Astrocyte of the spinal cord (primary cell): Measurements from ENCODE around the gene SPATS2L.

Source experiments
- DNase-seq: peaks from one replicate; pipeline ENCODE4 v3.0.0; 2011; ENCODE audit warnings: low read depth, low spot score
- H3K4me3 ChIP-seq: 2 replicates; pipeline ENCODE4 v1.5.1; 2011; ENCODE audit warnings: low read depth, mild to moderate bottlenecking, low read length, moderate library complexity
- CTCF ChIP-seq: IDR thresholded peaks from 2 replicates; pipeline ENCODE4 v1.5.1; 2012; ENCODE audit warnings: low read depth, mild to moderate bottlenecking, low read length, inconsistent platforms
- in situ Hi-C: cut with HindIII; loops from 2 replicates; pipeline ENCODE4 v1.10.0; 2017; ENCODE audit warnings: low sequenced_read_pairs

SPATS2L gene

GRCh38 chr2:200356857-200357384 lies 50.4 kb downstream of the SPATS2L start:
- no peak overlapping the region for H3K4me3 ChIP-seq
- peak; percentile 71 for DNase-seq
- no peak for TF ChIP-seq CTCF
- in situ Hi-C loops, result no loop called here

- no peak for DNase-seq
- no peak for TF ChIP-seq CTCF
- H3K4me3 ChIP-seq, result no peak overlapping the region
- in situ Hi-C loops, result no loop called here
These were observed 51.4 kb downstream of the SPATS2L start for GRCh38 chr2:200357845-200358244.

GRCh38 chr2:200359552-200359951 lies 53.1 kb downstream of the SPATS2L start:
- DNase-seq, result no peak
- in situ Hi-C loops, result no loop called here
- TF ChIP-seq CTCF, result no peak
- H3K4me3 ChIP-seq, result no peak overlapping the region

- TF ChIP-seq CTCF, result no peak
- DNase-seq, result no peak
- H3K4me3 ChIP-seq, result no peak overlapping the region
- in situ Hi-C loops, result no loop called here
These were observed 53.9 kb downstream of the SPATS2L start for GRCh38 chr2:200360364-200360763.

GRCh38 chr2:200362202-200362917 lies 55.9 kb downstream of the SPATS2L start:
- TF ChIP-seq CTCF, result no peak
- DNase-seq, result no peak
- in situ Hi-C loops, result no loop called here
- no peak overlapping the region for H3K4me3 ChIP-seq

- H3K4me3 ChIP-seq, result no peak overlapping the region
- TF ChIP-seq CTCF, result no peak
- in situ Hi-C loops, result no loop called here
- no peak for DNase-seq
These were observed 56.8 kb downstream of the SPATS2L start for GRCh38 chr2:200363279-200363678.
